PC-3 (cell line): ENCODE results near the gene MORC3. TPM values are rescaled to one million over a fixed set of nuclear protein-coding genes. Genes with fewer than 3 reads are reported as not detected.

Experiments
- total RNA-seq: library from RNA; depleted of rRNA; stranded (reverse); fragments of >200 nt; gene quantifications from 2 replicates; pipeline ENCODE4 v1.2.3, GENCODE V29; 2014; rRNA removed

MORC3 gene
- total RNA-seq, 1 experiment from 2014 or later, result 23.0 TPM

Other genes starting within 250 kb of the MORC3 start
- 49.3 and 56.3 TPM in 2 replicates for gene CBR3, start 185.1 kb upstream of the MORC3 start, total RNA-seq
- 7.0 and 8.9 TPM in 2 replicates for gene DOP1B, start 163.4 kb upstream of the MORC3 start, total RNA-seq
- gene CHAF1B, start 65.2 kb downstream of the MORC3 start, total RNA-seq, result 18.5 and 19.0 TPM in 2 replicates
- 8.9 and 10.9 TPM in 2 replicates for gene CLDN14, start 159.9 kb downstream of the MORC3 start, total RNA-seq